ENCODE results near the gene GABBR2. TPM values are rescaled to one million over a fixed set of nuclear protein-coding genes. Genes with fewer than 3 reads are reported as not detected.

GABBR2 gene
- polyA plus RNA-seq, 1 donor (not counting 4 experiments of a cell fraction or from before 2014, with no cell fraction given): 0.01 TPM

DNA sequence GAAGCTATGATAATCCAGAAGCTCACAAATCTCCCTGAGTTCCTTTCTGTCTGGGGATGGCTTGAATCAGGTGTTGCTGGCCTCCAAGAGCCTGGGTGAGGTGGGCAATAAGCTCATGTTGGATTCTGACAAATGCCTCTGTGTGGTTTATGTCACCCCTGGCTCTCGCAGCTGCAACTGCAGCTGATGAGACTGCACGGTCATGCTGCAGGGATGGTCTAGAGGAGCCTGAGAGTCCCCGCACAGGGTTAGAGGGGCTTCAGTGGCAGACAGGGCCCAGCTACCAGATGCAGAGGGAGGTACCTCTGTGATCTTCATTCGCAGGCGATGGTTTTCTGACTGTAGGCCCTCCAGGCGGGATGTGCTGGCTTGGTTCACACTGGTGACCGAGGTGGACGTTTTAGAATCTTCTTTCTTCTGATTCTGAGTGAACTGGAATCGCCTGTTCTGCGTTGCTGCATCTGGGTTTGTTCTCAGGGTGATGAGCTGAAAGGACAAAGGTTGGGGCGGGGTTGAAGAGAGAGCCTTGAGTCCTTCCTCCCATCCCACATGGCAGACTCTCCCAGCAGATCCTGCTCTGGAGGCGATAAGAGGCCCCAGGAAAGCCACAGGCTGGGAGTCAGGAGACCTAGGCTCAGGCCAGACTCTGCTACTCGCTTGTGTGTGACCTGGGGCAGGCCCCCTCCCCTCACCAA lies 405.6 kb downstream of the GABBR2 start:
- dilution Hi-C loops (cut with MboI; ENCODE audit: extremely low pct_ligation_motif_present, low sequenced_read_pairs): no loop called here

GRCh38 chr9:98302150-98302549 lies 406.6 kb downstream of the GABBR2 start:
- Histone ChIP-seq H3K27me3 (ENCODE audit: control insufficient read depth, extremely low read depth, insufficient read depth, low read length) (no peaks in the 10 kb centered on the region), H3K79me2 (ENCODE audit: control insufficient read depth, insufficient read depth, low read length) (no peaks in the 10 kb centered on the region)

More for the DNA sequence above, 405.6 kb downstream of the GABBR2 start:
- no peak overlapping the region for H3K9ac ChIP-seq (ENCODE audit: control insufficient read depth, extremely low read depth, insufficient read depth, low read length)
- H3K27me3 ChIP-seq (ENCODE audit: control insufficient read depth, extremely low read depth, insufficient read depth, low read length): no peaks in the 10 kb centered on the region
- H3K9me3 ChIP-seq (ENCODE audit: control insufficient read depth, low read depth, low read length): no peaks in the 10 kb centered on the region
- no peak overlapping the region for H3K27ac ChIP-seq (ENCODE audit: control insufficient read depth, insufficient read depth, low read length)
- no peak overlapping the region for H3K4me2 ChIP-seq (ENCODE audit: control insufficient read depth, extremely low read depth, insufficient read depth, low read depth, low read length)
- no peaks in the 10 kb centered on the region for H3K9me1 ChIP-seq (ENCODE audit: control insufficient read depth, extremely low read depth, insufficient read depth, low read length)
- H3K79me2 ChIP-seq (ENCODE audit: control insufficient read depth, insufficient read depth, low read length): no peaks in the 10 kb centered on the region
- peaks cover 10% of the 10 kb centered on the region for H3K4me1 ChIP-seq (ENCODE audit: control insufficient read depth, extremely low read depth, insufficient read depth, low read length)
- FAIRE-seq: no peak
- H4K20me1 ChIP-seq (ENCODE audit: control insufficient read depth, extremely low read depth, insufficient read depth, low read length): no peaks in the 10 kb centered on the region
- no peak overlapping the region for H2AFZ ChIP-seq (ENCODE audit: control insufficient read depth, low read length)
- no peaks in the 10 kb centered on the region for H3K36me3 ChIP-seq (ENCODE audit: control insufficient read depth in 2 of 2, extremely low read depth in 1 of 2, insufficient read depth in 2 of 2, low read length in 2 of 2)
- TF ChIP-seq, protein P1, sequence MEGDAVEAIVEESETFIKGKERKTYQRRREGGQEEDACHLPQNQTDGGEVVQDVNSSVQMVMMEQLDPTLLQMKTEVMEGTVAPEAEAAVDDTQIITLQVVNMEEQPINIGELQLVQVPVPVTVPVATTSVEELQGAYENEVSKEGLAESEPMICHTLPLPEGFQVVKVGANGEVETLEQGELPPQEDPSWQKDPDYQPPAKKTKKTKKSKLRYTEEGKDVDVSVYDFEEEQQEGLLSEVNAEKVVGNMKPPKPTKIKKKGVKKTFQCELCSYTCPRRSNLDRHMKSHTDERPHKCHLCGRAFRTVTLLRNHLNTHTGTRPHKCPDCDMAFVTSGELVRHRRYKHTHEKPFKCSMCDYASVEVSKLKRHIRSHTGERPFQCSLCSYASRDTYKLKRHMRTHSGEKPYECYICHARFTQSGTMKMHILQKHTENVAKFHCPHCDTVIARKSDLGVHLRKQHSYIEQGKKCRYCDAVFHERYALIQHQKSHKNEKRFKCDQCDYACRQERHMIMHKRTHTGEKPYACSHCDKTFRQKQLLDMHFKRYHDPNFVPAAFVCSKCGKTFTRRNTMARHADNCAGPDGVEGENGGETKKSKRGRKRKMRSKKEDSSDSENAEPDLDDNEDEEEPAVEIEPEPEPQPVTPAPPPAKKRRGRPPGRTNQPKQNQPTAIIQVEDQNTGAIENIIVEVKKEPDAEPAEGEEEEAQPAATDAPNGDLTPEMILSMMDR (optimal IDR thresholded peaks at IDR 0.05 in 1 of 3, IDR thresholded peaks at IDR 0.05 in 1 of 3, conservative IDR thresholded peaks at IDR 0.05 in 1 of 3; ENCODE audit: extremely low read depth in 1 of 3, insufficient read depth in 2 of 3, low read length in 3 of 3): no peak
- TF ChIP-seq EZH2 (IDR thresholded peaks at IDR 0.05; ENCODE audit: low read length): no peak
- H3K4me3 ChIP-seq (ENCODE audit: control insufficient read depth in 2 of 3, extremely low read depth in 1 of 3, insufficient read depth in 2 of 3, low read depth in 1 of 3, low read length in 3 of 3): no peak overlapping the region
- DNase-seq (ENCODE audit: low read depth, low spot score): no peak

More at GRCh38 chr9:98302150-98302549, 406.6 kb downstream of the GABBR2 start:
- no peak for FAIRE-seq
- Histone ChIP-seq H3K27ac (ENCODE audit: control insufficient read depth, insufficient read depth, low read length) (no peak overlapping the region), H3K9me1 (ENCODE audit: control insufficient read depth, extremely low read depth, insufficient read depth, low read length) (no peaks in the 10 kb centered on the region), H3K36me3 (ENCODE audit: control insufficient read depth in 2 of 2, extremely low read depth in 1 of 2, insufficient read depth in 2 of 2, low read length in 2 of 2) (no peaks in the 10 kb centered on the region), H2AFZ (ENCODE audit: control insufficient read depth, low read length) (no peak overlapping the region), H3K4me1 (ENCODE audit: control insufficient read depth, extremely low read depth, insufficient read depth, low read length) (peaks cover 8% of the 10 kb centered on the region), H3K9me3 (ENCODE audit: control insufficient read depth, low read depth, low read length) (no peaks in the 10 kb centered on the region), H3K9ac (ENCODE audit: control insufficient read depth, extremely low read depth, insufficient read depth, low read length) (no peak overlapping the region), H3K4me2 (ENCODE audit: control insufficient read depth, extremely low read depth, insufficient read depth, low read depth, low read length) (no peak overlapping the region), H4K20me1 (ENCODE audit: control insufficient read depth, extremely low read depth, insufficient read depth, low read length) (no peaks in the 10 kb centered on the region), H3K4me3 (ENCODE audit: control insufficient read depth in 2 of 3, extremely low read depth in 1 of 3, insufficient read depth in 2 of 3, low read depth in 1 of 3, low read length in 3 of 3) (no peak overlapping the region)
- DNase-seq (ENCODE audit: low read depth, low spot score): no peak
- no peak for TF ChIP-seq EZH2 (IDR thresholded peaks at IDR 0.05; ENCODE audit: low read length)
- TF ChIP-seq, protein P1 (optimal IDR thresholded peaks at IDR 0.05 in 1 of 3, IDR thresholded peaks at IDR 0.05 in 1 of 3, conservative IDR thresholded peaks at IDR 0.05 in 1 of 3; ENCODE audit: extremely low read depth in 1 of 3, insufficient read depth in 2 of 3, low read length in 3 of 3): no peak
- dilution Hi-C loops (cut with MboI; ENCODE audit: extremely low pct_ligation_motif_present, low sequenced_read_pairs): no loop called here
